Neural progenitor cell (in vitro differentiated cells): ENCODE results near the gene TNIP1.

ENCODE experiments used
- EZH2phosphoT487 ChIP-seq: fragments of 200-600 bp; sonication (generic); IDR thresholded peaks from 2 replicates; pipeline ENCODE4 v1.6.1; 2017; ENCODE audit warnings: antibody characterized with exemption
- TF ChIP-seq, protein P1 (sequence below): fragments of 200-600 bp; sonication (generic); IDR thresholded peaks from 2 replicates; pipeline ENCODE4 v1.5.1; 2017; ENCODE audit warnings: antibody characterized with exemption, mild to moderate bottlenecking

DNA sequence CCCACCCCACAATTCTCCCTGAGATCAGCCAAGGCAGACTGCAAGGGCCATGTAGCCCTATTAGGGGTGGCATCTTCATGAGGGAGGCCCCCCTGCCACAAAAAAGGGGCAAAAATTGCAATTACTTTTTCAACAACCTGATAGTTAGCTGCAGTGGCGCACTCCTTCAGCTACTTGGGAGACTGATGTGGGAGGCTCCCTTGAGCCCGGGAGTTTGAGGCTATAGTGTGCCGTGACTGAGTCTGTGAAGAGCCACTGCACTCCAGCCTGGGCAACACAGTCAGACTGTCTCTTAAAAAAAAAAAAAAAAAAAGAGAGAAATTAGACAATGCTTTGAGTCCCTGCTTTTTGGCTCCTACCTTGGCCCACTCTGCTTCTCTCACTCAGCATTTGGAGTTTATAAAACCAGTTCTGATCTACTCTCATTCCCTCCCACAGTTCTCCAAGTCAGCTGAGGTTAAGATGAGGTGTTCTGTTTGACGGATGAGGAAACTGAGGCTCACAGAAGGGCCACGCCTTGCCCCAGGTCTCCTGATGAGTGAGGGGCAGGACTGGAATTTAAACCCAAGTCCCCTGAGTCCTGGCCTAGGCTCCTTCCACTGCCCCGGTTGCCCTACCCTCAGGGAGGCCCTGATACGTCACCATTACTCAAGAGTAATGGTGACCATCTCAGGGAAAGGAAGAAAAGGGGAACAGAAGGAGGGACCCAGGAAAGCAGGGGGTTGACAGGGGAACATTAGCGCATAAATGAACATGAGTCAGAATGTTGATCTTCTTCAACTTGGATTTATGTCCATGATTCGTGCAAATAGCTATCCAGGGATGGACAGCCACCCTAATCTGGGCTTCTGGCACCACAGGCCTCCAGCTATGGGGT, 51.4 kb downstream of the TNIP1 start:
- no peak for TF ChIP-seq EZH2phosphoT487
- TF ChIP-seq, protein P1, sequence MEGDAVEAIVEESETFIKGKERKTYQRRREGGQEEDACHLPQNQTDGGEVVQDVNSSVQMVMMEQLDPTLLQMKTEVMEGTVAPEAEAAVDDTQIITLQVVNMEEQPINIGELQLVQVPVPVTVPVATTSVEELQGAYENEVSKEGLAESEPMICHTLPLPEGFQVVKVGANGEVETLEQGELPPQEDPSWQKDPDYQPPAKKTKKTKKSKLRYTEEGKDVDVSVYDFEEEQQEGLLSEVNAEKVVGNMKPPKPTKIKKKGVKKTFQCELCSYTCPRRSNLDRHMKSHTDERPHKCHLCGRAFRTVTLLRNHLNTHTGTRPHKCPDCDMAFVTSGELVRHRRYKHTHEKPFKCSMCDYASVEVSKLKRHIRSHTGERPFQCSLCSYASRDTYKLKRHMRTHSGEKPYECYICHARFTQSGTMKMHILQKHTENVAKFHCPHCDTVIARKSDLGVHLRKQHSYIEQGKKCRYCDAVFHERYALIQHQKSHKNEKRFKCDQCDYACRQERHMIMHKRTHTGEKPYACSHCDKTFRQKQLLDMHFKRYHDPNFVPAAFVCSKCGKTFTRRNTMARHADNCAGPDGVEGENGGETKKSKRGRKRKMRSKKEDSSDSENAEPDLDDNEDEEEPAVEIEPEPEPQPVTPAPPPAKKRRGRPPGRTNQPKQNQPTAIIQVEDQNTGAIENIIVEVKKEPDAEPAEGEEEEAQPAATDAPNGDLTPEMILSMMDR, result no peak
